T-cell (primary cell): ENCODE measurements around the gene RRP9. TPM values are rescaled to one million over a fixed set of nuclear protein-coding genes. Genes with fewer than 3 reads are reported as not detected.
A peak's percentile ranks its signal among the peaks of the same experiment; 100 is the strongest.

ENCODE experiments used
- ATAC-seq, 4 experiments: fragments of 200-7000 bp in 3 of 4; fragments of 150-1000 bp in 1 of 4; cut with Tn5 transposase; replicated peaks in 1 of 4; 1 replicate in 3 of 4; 2 replicates in 1 of 4; pipeline ENCODE4 v1.10.0; 2021; ENCODE audit warnings: moderate library complexity in 3 of 4, mild to moderate bottlenecking in 2 of 4, moderate number of reproducible peaks in 1 of 4
- CTCF ChIA-PET, 2 donors: fragments of 300-600 bp; sonication (Branson Sonifier 250); formaldehyde crosslinking; loops; one replicate each; lab custom pipeline; 2022; ENCODE audit warnings: antibody characterized with exemption in 2 of 2; lab: Charles Lee
- POLR2A ChIA-PET, 2 donors: fragments of 300-600 bp; sonication (Branson Sonifier 250); formaldehyde crosslinking; loops; one replicate each; lab custom pipeline; 2022; ENCODE audit warnings: antibody characterized with exemption in 2 of 2; lab: Charles Lee
- DNase-seq, 35 experiments: peaks; one replicate each; pipeline versions ENCODE4 v3.0.0 to v3.0.0-alpha.2; 2013 to 2023
- H3K27ac ChIP-seq: one replicate; pipeline ENCODE4 v1.5.1; 2013; ENCODE audit warnings: low read length
- H3K27me3 ChIP-seq, 2 experiments: replicated peaks in 1 of 2; 1 replicate in 1 of 2; 2 replicates in 1 of 2; pipeline versions ENCODE4 v1.6.1 to v1.7.0; 2013; ENCODE audit warnings: low read length in 1 of 2, mixed read lengths in 1 of 2; ENCODE audit not compliant: control insufficient read depth in 2 of 2, insufficient read depth in 2 of 2; ENCODE audit errors: extremely low read depth in 1 of 2
- H3K36me3 ChIP-seq, 2 donors: 1 replicate in 1 of 2; 2 replicates in 1 of 2; pipeline versions ENCODE4 v1.6.1 to v1.7.0; 2013; ENCODE audit warnings: low read length in 1 of 2; ENCODE audit not compliant: control insufficient read depth in 2 of 2, insufficient read depth in 1 of 2; ENCODE audit errors: extremely low read depth in 1 of 2
- H3K4me1 ChIP-seq, 2 experiments: 1 replicate in 1 of 2; 2 replicates in 1 of 2; pipeline versions ENCODE4 v1.6.1 to v1.7.0; 2013; ENCODE audit warnings: low read length in 2 of 2, mixed read lengths in 1 of 2; ENCODE audit not compliant: insufficient read depth in 2 of 2, control insufficient read depth in 1 of 2; ENCODE audit errors: extremely low read depth in 1 of 2
- H3K4me3 ChIP-seq, 2 donors: 1 replicate in 1 of 2; 2 replicates in 1 of 2; pipeline versions ENCODE4 v1.5.1 to v1.7.0; 2013; ENCODE audit warnings: mild to moderate bottlenecking in 2 of 2, low read length in 1 of 2, moderate library complexity in 1 of 2; ENCODE audit not compliant: control insufficient read depth in 1 of 2; ENCODE audit errors: extremely low read depth in 1 of 2
- H3K9me3 ChIP-seq: 2 replicates; pipeline ENCODE4 v1.7.0; 2013
- H3K27ac Mint-ChIP-seq, 2 donors: one replicate each; pipeline ENCODE4 v1.8.0; 2020 to 2021; ENCODE audit warnings: mild to moderate bottlenecking in 2 of 2, mixed read lengths in 2 of 2
- H3K27me3 Mint-ChIP-seq, 2 donors: one replicate each; pipeline ENCODE4 v1.8.0; 2021 to 2022; ENCODE audit warnings: mixed read lengths in 2 of 2
- H3K36me3 Mint-ChIP-seq: one replicate; pipeline ENCODE4 v1.8.0; 2021; ENCODE audit warnings: mixed read lengths
- H3K4me1 Mint-ChIP-seq, 3 donors: one replicate each; pipeline ENCODE4 v1.8.0; 2020 to 2022; ENCODE audit warnings: mixed read lengths in 3 of 3, mild to moderate bottlenecking in 1 of 3
- H3K4me3 Mint-ChIP-seq, 3 donors: one replicate each; pipeline ENCODE4 v1.8.0; 2020 to 2022; ENCODE audit warnings: mild to moderate bottlenecking in 3 of 3, mixed read lengths in 3 of 3, moderate library complexity in 3 of 3
- H3K9me3 Mint-ChIP-seq, 3 donors: one replicate each; pipeline ENCODE4 v1.8.0; 2020 to 2022; ENCODE audit warnings: mixed read lengths in 3 of 3
- WGBS: methylation state at CpG from one replicate; pipeline ENCODE4 v1.1.5; 2013; ENCODE audit warnings: missing lambda C conversion rate; ENCODE audit not compliant: insufficient coverage; 5-methylcytosine and 5-hydroxymethylcytosine counted together
- total RNA-seq, 35 experiments: library from RNA in 6 of 35; stranded (reverse) in 6 of 35; fragments of 120-200 nt in 1 of 35; gene quantifications; one replicate each; pipeline versions ENCODE4 v1.2.1 to v1.2.4 and lab custom pipeline; 2013 to 2026

RRP9 gene
- total RNA-seq, 5 donors from 2014 or later (not counting 1 experiment from before 2014, with no cell fraction given), result 11.4 to 20.5 (median 18.3) TPM

- ATAC-seq (no peak), DNase-seq (no peak)
- H3K9me3 ChIP-seq, result no peaks in the 10 kb centered on the region
- POLR2A ChIA-PET, result no interaction called here
- H3K4me3 Mint-ChIP-seq, result no peak overlapping the region
- no peak overlapping the region for H3K27ac ChIP-seq
- H3K4me3 ChIP-seq, result no peak overlapping the region
- H3K27me3 Mint-ChIP-seq, result peaks cover 0 to 20% of the 10 kb centered on the region in 2 donors
- H3K36me3 ChIP-seq, result no peaks in the 10 kb centered on the region
- peaks cover 6 to 7% (median 7%) of the 10 kb centered on the region in 3 donors for H3K4me1 Mint-ChIP-seq
- WGBS, result 97% methylated on average over 7 of the region's 7 CpGs
- H3K36me3 Mint-ChIP-seq, result peaks cover 22% of the 10 kb centered on the region
- CTCF ChIA-PET, result no interaction called here
- peaks cover 3 to 47% of the 10 kb centered on the region in 2 experiments for H3K27me3 ChIP-seq
- H3K9me3 Mint-ChIP-seq, result no peaks in the 10 kb centered on the region
- H3K4me1 ChIP-seq, result peaks cover 2 to 20% of the 10 kb centered on the region in 2 experiments
- H3K27ac Mint-ChIP-seq, result no peak overlapping the region
These were observed 17.9 kb upstream of the RRP9 start for GRCh38 chr3:51959651-51960050.

DNA sequence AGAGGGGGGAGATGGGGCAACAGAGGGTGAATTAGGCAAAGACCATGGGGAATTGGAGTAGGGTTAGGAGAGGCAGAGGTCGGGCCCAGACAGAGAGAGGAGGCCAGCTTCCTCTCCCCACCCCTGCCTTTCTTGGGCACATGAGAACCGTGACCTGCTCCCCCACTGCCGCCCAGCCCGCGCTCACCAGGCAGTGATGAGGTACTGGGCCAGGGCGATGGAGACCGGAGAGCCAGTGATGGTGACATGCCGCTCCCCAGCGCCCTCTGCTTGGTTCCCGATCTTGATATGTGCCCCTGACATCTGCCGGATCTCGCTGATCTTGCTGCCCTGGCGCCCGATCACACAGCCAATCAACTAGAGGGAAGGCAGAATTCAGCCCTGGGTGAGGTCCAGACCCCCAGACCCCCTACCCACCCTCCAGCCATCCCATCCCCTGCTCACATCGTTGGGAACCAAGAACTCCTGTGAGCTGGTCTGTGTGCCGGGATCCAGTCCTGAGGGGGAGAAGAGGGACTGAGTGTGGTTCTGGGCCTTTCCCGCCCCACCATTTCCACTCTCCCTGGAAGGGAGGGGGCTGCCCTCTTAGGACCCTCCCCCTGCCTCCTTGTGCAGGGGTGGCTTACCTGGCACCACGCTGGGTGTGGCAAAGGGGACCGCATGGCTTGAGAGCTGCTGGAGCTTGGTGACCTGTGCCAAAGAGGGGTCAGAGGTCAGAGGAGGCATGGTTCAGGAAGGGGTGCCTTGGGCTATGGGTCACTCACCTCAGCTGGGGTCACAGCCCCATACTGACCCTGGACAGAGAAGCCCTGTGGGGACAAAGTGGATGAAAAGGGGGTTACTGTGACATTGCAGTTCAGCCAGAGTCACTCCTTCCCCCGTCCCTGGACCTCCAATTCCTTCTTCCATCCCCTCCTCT is 17.2 kb upstream of the RRP9 start:
- Histone ChIP-seq H3K4me3 (no peak overlapping the region), H3K27me3 (peaks cover 3 to 54% of the 10 kb centered on the region in 2 experiments), H3K27ac (no peak overlapping the region), H3K4me1 (peaks cover 2 to 17% of the 10 kb centered on the region in 2 experiments), H3K36me3 (no peaks in the 10 kb centered on the region), H3K9me3 (no peaks in the 10 kb centered on the region)
- ChIA-PET CTCF (no interaction called here), POLR2A (no interaction called here)
- Mint-ChIP-seq H3K4me1 (peaks cover 5 to 7% (median 6%) of the 10 kb centered on the region in 3 donors), H3K36me3 (peaks cover 22% of the 10 kb centered on the region), H3K27me3 (peaks cover 6 to 27% of the 10 kb centered on the region in 2 donors), H3K4me3 (no peak overlapping the region), H3K9me3 (no peaks in the 10 kb centered on the region), H3K27ac (no peak overlapping the region)
- no peak for DNase-seq
- no peak for ATAC-seq
- WGBS, result 98% methylated on average over 7 of the region's 20 CpGs

GRCh38 chr3:51957520-51958205 is 16.0 kb upstream of the RRP9 start:
- DNase-seq (no peak), ATAC-seq (no peak)
- H3K27ac ChIP-seq, result no peak overlapping the region
- peaks cover 2 to 17% of the 10 kb centered on the region in 2 experiments for H3K4me1 ChIP-seq
- POLR2A ChIA-PET, result no interaction called here
- peaks cover 3 to 55% of the 10 kb centered on the region in 2 experiments for H3K27me3 ChIP-seq
- no peaks in the 10 kb centered on the region for H3K36me3 ChIP-seq
- H3K4me3 ChIP-seq, result no peak overlapping the region
- H3K27me3 Mint-ChIP-seq, result peaks cover 16 to 35% of the 10 kb centered on the region in 2 donors
- 95% methylated on average over 11 of the region's 15 CpGs for WGBS
- no peak overlapping the region for H3K4me3 Mint-ChIP-seq
- CTCF ChIA-PET, result interaction anchor here in 1 of 2 donors (0.8 kb wide), 1 partner anchor 11 kb away, joined by 3 read pairs; no protein-coding TSS in a partner anchor
- no peaks in the 10 kb centered on the region for H3K9me3 Mint-ChIP-seq
- no peaks in the 10 kb centered on the region for H3K9me3 ChIP-seq
- peaks cover 5 to 7% (median 6%) of the 10 kb centered on the region in 3 donors for H3K4me1 Mint-ChIP-seq
- peaks cover 22% of the 10 kb centered on the region for H3K36me3 Mint-ChIP-seq
- H3K27ac Mint-ChIP-seq, result no peak overlapping the region

DNA sequence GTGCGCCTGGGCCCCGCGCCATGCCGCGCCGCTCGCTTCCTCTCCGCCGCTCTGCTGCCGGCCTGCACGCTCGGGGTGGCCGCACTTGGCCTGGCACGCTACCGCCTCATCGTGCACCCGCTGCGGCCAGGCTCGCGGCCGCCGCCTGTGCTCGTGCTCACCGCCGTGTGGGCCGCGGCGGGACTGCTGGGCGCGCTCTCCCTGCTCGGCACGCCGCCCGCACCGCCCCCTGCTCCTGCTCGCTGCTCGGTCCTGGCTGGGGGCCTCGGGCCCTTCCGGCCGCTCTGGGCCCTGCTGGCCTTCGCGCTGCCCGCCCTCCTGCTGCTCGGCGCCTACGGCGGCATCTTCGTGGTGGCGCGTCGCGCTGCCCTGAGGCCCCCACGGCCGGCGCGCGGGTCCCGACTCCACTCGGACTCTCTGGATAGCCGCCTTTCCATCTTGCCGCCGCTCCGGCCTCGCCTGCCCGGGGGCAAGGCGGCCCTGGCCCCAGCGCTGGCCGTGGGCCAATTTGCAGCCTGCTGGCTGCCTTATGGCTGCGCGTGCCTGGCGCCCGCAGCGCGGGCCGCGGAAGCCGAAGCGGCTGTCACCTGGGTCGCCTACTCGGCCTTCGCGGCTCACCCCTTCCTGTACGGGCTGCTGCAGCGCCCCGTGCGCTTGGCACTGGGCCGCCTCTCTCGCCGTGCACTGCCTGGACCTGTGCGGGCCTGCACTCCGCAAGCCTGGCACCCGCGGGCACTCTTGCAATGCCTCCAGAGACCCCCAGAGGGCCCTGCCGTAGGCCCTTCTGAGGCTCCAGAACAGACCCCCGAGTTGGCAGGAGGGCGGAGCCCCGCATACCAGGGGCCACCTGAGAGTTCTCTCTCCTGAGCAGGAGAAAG is 14.4 kb upstream of the RRP9 start:
- H3K9me3 Mint-ChIP-seq, result no peaks in the 10 kb centered on the region
- peak overlapping the region in 2 of 3 donors; percentile 34 to 68 for H3K4me3 Mint-ChIP-seq
- peaks cover 21% of the 10 kb centered on the region for H3K36me3 Mint-ChIP-seq
- no peaks in the 10 kb centered on the region for H3K9me3 ChIP-seq
- 7% methylated on average over 89 of the region's 97 CpGs for WGBS
- H3K4me3 ChIP-seq, result peak overlapping the region; percentile 10 to 62
- ChIA-PET POLR2A (no interaction called here), CTCF (no interaction called here)
- H3K27ac ChIP-seq, result no peak overlapping the region
- peaks cover 20 to 37% of the 10 kb centered on the region in 2 donors for H3K27me3 Mint-ChIP-seq
- H3K27me3 ChIP-seq, result peaks cover 3 to 55% of the 10 kb centered on the region in 2 experiments
- no peak overlapping the region for H3K27ac Mint-ChIP-seq
- ATAC-seq (peak; percentile 75 to 86 (median 80)), DNase-seq (peak in 16 of 35 experiments; percentile 25 to 55 (median 38))
- no peaks in the 10 kb centered on the region for H3K36me3 ChIP-seq
- peaks cover 5 to 7% (median 6%) of the 10 kb centered on the region in 3 donors for H3K4me1 Mint-ChIP-seq
- peaks cover 2 to 17% of the 10 kb centered on the region in 2 experiments for H3K4me1 ChIP-seq

DNA sequence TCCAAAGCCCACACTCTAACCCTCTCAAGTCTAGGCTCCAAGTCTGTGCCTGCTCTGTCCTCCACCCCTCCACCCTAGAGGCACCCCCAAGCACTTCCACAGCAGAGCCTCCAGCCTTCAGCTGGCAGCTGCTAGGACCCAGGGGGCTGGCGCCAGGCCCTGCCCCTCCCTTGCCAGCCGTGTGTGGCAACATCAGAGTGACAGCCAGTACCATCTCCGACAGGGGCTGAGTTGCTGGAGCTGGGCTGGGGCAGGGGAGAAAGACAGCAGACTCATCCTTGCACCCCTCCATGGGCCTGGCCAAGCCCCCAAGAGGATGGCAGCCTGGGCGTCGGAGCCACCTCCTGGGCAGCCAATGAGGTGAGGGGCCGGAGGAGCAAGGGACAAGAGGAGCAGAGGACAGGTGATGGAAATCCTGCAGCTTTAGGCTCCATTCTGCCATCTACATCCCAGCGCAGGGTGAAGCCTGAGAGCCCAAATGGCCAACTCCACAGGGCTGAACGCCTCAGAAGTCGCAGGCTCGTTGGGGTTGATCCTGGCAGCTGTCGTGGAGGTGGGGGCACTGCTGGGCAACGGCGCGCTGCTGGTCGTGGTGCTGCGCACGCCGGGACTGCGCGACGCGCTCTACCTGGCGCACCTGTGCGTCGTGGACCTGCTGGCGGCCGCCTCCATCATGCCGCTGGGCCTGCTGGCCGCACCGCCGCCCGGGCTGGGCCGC is 13.6 kb upstream of the RRP9 start, which contains the start of gene GPR62:
TSS of gene GPR62 (plus strand) at position 207 of the 718 bp plus-strand sequence. CDS start at position 479, 272 bp downstream.
- H3K9me3 Mint-ChIP-seq, result no peaks in the 10 kb centered on the region
- H3K4me3 ChIP-seq, result peak within 1 kb of the TSS in 1 of 2 donors; percentile 62
- H3K27me3 ChIP-seq, result peaks cover 3 to 55% of the 10 kb centered on the region in 2 experiments
- H3K4me1 Mint-ChIP-seq, result peaks cover 5 to 7% (median 6%) of the 10 kb centered on the region in 3 donors
- ChIA-PET POLR2A (no interaction called here), CTCF (no interaction called here)
- 46% methylated on average over 33 of the region's 33 CpGs for WGBS
- peaks cover 20 to 37% of the 10 kb centered on the region in 2 donors for H3K27me3 Mint-ChIP-seq
- H3K27ac Mint-ChIP-seq, result no peak within 1 kb of the TSS
- H3K36me3 ChIP-seq, result no peaks in the 10 kb centered on the region
- H3K9me3 ChIP-seq, result no peaks in the 10 kb centered on the region
- H3K36me3 Mint-ChIP-seq, result peaks cover 15% of the 10 kb centered on the region
- peak within 1 kb of the TSS in 2 of 3 donors; percentile 34 to 68 for H3K4me3 Mint-ChIP-seq
- no peak within 1 kb of the TSS for H3K27ac ChIP-seq
- ATAC-seq (peak in 1 of 4 experiments; percentile 9), DNase-seq (no peak)
- H3K4me1 ChIP-seq, result peaks cover 2 to 17% of the 10 kb centered on the region in 2 experiments
